OCI-LY3 (cell line): ENCODE measurements around the gene MEAF6.

Experiments
- H2AFZ ChIP-seq: fragments of 200-600, 300-600 bp; shearing (Covaris generic); 2 replicates; pipeline ENCODE4 v1.6.0; 2014; ENCODE audit warnings: antibody characterized with exemption, low read depth, low read length
- H3K27ac ChIP-seq: fragments of 200-600, 300-600 bp; sonication (generic); 2 replicates; pipeline ENCODE4 v1.5.1; 2014; ENCODE audit warnings: mild to moderate bottlenecking, low read length, moderate library complexity, mixed read lengths
- H3K27me3 ChIP-seq: fragments of 200-600, 300-600 bp; sonication (generic); 2 replicates; pipeline ENCODE4 v1.6.1; 2014; ENCODE audit warnings: low read depth, low read length, mixed read lengths
- H3K36me3 ChIP-seq: fragments of 200-600, 300-600 bp; sonication (generic); replicated peaks from 2 replicates; pipeline ENCODE3; 2014; ENCODE audit warnings: low read depth, low read length, mixed read lengths
- H3K4me1 ChIP-seq: fragments of 300-600, 200-600 bp; sonication (generic); 2 replicates; pipeline ENCODE4 v1.6.1; 2014; ENCODE audit warnings: low read length, mixed read lengths
- H3K4me2 ChIP-seq: fragments of 200-600, 300-600 bp; sonication (generic); 2 replicates; pipeline ENCODE4 v1.6.1; 2014; ENCODE audit warnings: low read length, mixed read lengths
- H3K4me3 ChIP-seq: fragments of 300-600, 200-600 bp; sonication (generic); 2 replicates; pipeline ENCODE4 v1.5.1; 2014; ENCODE audit warnings: antibody characterized with exemption, mild to moderate bottlenecking, low read length, moderate library complexity
- H3K79me2 ChIP-seq: fragments of 300-600, 200-600 bp; shearing (Covaris generic); 2 replicates; pipeline ENCODE4 v1.6.1; 2014; ENCODE audit warnings: mild to moderate bottlenecking, low read length, mixed read lengths
- H3K9ac ChIP-seq: fragments of 300-600, 200-600 bp; shearing (Covaris generic); 2 replicates; pipeline ENCODE4 v1.6.0; 2014; ENCODE audit warnings: mild to moderate bottlenecking, low read length, moderate library complexity
- H3K9me3 ChIP-seq: fragments of 200-600, 300-600 bp; shearing (Covaris generic); 2 replicates; pipeline ENCODE4 v1.6.1; 2014; ENCODE audit warnings: low read length, mixed read lengths; ENCODE audit not compliant: insufficient read depth
- H4K20me1 ChIP-seq: fragments of 200-600, 300-600 bp; sonication (generic); 2 replicates; pipeline ENCODE4 v1.6.1; 2016; ENCODE audit warnings: low read length, mixed read lengths; ENCODE audit not compliant: insufficient read depth
- EZH2phosphoT487 ChIP-seq: fragments of 200-600 bp; shearing (Covaris generic); IDR thresholded peaks from 2 replicates; pipeline ENCODE4 v1.6.1; 2018; ENCODE audit warnings: antibody characterized with exemption, mixed run types, low read depth
- TF ChIP-seq, protein P1 (sequence below): fragments of 200-600, 300-600 bp; sonication (generic); IDR thresholded peaks from 2 replicates; pipeline ENCODE4 v1.5.1; 2014; ENCODE audit warnings: antibody characterized with exemption, low read length, low read depth

MEAF6 gene

DNA sequence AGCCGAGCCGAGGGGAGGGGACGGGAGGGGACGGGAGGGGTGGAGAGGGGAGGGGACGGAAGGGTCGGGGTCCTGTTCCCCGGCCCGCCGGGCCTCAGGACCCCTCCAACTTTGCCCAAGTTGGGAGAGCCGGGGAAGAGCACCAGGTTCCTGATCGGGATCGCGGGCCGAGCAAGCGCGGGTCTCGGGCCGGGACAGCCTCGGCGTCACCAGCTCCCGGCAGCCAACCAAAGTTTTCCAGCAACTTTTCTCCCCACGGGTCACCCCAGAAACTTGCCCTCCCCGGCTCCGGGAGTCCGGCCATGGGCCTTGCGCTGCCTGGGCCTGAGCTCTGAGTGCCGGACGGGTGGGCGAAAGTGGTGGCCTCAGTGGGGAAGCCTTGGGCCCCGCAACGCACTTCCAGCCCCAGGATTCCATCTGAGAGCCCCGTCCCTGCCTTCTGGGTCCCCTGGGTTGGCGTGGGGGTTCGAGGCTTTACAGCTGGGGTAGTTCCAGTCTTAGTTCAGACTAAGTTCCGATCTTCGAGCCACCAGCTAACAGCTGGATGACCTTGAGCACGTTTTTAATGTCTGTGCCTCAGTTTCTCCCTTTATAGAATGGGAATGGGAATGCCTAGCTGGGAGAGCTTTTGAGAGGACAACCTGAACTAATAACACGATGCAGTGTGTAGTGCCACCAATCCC, 39.7 kb downstream of the MEAF6 start:
- Histone ChIP-seq H3K9ac (peak overlapping the region; percentile 97), H3K79me2 (peaks cover 55% of the 10 kb centered on the region), H3K36me3 (peaks cover 43% of the 10 kb centered on the region), H3K27ac (peak overlapping the region; percentile 98), H4K20me1 (peaks cover 19% of the 10 kb centered on the region), H3K9me3 (no peaks in the 10 kb centered on the region), H2AFZ (no peak overlapping the region), H3K4me1 (peaks cover 31% of the 10 kb centered on the region), H3K27me3 (peaks cover 5% of the 10 kb centered on the region), H3K4me2 (peak overlapping the region; percentile 99), H3K4me3 (peak overlapping the region; percentile 94)
- TF ChIP-seq, protein P1, sequence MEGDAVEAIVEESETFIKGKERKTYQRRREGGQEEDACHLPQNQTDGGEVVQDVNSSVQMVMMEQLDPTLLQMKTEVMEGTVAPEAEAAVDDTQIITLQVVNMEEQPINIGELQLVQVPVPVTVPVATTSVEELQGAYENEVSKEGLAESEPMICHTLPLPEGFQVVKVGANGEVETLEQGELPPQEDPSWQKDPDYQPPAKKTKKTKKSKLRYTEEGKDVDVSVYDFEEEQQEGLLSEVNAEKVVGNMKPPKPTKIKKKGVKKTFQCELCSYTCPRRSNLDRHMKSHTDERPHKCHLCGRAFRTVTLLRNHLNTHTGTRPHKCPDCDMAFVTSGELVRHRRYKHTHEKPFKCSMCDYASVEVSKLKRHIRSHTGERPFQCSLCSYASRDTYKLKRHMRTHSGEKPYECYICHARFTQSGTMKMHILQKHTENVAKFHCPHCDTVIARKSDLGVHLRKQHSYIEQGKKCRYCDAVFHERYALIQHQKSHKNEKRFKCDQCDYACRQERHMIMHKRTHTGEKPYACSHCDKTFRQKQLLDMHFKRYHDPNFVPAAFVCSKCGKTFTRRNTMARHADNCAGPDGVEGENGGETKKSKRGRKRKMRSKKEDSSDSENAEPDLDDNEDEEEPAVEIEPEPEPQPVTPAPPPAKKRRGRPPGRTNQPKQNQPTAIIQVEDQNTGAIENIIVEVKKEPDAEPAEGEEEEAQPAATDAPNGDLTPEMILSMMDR: no peak
- no peak for TF ChIP-seq EZH2phosphoT487

DNA sequence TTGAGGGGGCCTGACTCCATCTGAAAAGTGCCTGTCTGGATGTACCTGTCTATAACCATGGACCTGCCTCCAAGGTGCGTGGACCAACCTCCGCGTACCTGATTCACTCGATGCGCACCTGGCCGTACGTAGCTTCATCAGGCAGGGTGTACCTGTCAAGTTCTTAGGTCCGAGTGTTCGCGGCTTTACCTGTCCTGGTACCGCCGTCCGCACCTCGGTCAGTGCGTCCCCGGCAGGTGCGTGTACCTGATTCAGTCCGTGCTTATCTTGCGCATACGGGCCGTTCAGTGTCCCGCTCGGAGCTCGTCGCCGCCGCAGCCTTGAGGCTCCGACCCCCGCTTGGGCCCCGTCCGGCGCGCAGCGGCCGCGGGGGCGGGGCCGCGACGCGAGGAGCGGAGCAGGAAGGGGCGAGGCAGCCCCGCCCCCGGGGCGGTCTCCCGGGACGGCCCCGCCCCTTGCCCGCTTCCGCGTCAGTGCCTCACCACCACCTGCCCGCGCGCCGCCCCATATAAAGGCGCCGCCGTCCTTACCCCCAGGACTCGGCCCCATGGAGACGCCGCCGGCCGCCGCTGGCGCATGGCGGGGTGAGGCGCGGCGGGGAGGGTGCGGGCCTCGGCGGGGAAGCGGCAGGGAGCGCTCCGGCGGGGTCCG, 40.4 kb downstream of the MEAF6 start, which contains the start of gene ZC3H12A:
Gene ZC3H12A (plus strand): TSS at position 535 of the 651 bp plus-strand sequence. CDS start 917 bp downstream, outside the sequence.
- Histone ChIP-seq H3K9me3 (no peaks in the 10 kb centered on the region), H3K27ac (peak within 1 kb of the TSS; percentile 98), H3K79me2 (peaks cover 48% of the 10 kb centered on the region), H3K9ac (peak within 1 kb of the TSS; percentile 97), H3K27me3 (peaks cover 5% of the 10 kb centered on the region), H3K4me1 (peaks cover 30% of the 10 kb centered on the region), H3K4me2 (peak within 1 kb of the TSS; percentile 99), H3K4me3 (peak within 1 kb of the TSS; percentile 94), H2AFZ (peak within 1 kb of the TSS; percentile 78), H3K36me3 (peaks cover 37% of the 10 kb centered on the region), H4K20me1 (peaks cover 13% of the 10 kb centered on the region)
- TF ChIP-seq, protein P1: no peak
- TF ChIP-seq EZH2phosphoT487: no peak

GRCh38 chr1:37473431-37474045, 41.0 kb downstream of the MEAF6 start:
- Histone ChIP-seq H3K36me3 (peaks cover 30% of the 10 kb centered on the region), H3K27ac (no peak overlapping the region), H3K79me2 (peaks cover 42% of the 10 kb centered on the region), H3K9me3 (no peaks in the 10 kb centered on the region), H2AFZ (no peak overlapping the region), H3K4me2 (peak overlapping the region; percentile 99), H4K20me1 (peaks cover 6% of the 10 kb centered on the region), H3K27me3 (peaks cover 5% of the 10 kb centered on the region), H3K9ac (peak overlapping the region; percentile 77), H3K4me3 (peak overlapping the region; percentile 94), H3K4me1 (peaks cover 25% of the 10 kb centered on the region)
- TF ChIP-seq EZH2phosphoT487: no peak
- TF ChIP-seq, protein P1: no peak

DNA sequence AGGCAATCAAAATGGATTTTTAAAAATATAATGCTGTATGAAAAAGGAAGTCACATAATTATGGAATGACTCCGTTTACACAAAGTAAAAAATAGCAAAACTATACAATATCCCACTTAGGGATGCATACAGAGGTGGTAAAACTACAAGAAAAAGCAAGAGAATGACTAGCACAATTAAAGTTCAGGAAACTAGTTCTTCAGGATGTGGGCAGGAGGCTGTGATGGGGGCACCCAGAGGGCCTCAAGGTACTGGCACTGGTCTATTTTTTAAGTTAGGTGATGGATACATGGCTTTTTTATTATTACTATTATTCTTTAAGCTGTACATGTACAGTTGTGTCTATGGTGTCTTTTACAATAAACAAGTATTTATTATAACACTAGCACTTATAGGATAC, 41.6 kb downstream of the MEAF6 start:
- no peak for TF ChIP-seq EZH2phosphoT487
- TF ChIP-seq, protein P1: no peak
- no peak overlapping the region for H3K4me3 ChIP-seq
- peaks cover 25% of the 10 kb centered on the region for H3K36me3 ChIP-seq
- no peak overlapping the region for H3K9ac ChIP-seq
- H3K79me2 ChIP-seq: peaks cover 36% of the 10 kb centered on the region
- H3K4me2 ChIP-seq: 0 out of 2 replicates have a peak overlapping the region, but pooled peaks have one; percentile 99
- peaks cover 22% of the 10 kb centered on the region for H3K4me1 ChIP-seq
- H2AFZ ChIP-seq: no peak overlapping the region
- H3K9me3 ChIP-seq: no peaks in the 10 kb centered on the region
- peaks cover 5% of the 10 kb centered on the region for H3K27me3 ChIP-seq
- H3K27ac ChIP-seq: no peak overlapping the region
- H4K20me1 ChIP-seq: peaks cover under 1% of the 10 kb centered on the region; the same call in 1 of the 2 replicates
